ENCODE results near the gene KCNAB3.

KCNAB3 gene

DNA sequence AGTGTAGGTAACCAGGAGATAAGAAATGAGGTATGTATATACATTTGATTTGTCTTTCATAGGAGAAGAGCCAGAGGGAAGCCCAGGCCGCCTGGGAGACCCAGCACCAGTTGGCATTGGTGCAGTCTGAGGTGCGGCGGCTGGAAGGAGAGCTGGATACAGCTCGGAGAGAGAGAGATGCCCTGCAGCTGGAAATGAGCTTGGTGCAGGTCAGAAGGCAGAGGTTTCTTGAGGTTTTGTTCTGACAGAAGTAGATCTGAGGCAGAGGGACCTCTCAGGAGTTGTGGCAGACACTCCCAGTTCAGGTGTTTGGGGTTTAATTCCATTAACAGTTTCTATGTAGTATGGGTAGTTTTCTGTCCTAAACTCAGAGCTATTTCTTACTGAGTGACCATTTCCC, 10.4 kb upstream of the KCNAB3 start:
- TF ChIP-seq, protein P1, sequence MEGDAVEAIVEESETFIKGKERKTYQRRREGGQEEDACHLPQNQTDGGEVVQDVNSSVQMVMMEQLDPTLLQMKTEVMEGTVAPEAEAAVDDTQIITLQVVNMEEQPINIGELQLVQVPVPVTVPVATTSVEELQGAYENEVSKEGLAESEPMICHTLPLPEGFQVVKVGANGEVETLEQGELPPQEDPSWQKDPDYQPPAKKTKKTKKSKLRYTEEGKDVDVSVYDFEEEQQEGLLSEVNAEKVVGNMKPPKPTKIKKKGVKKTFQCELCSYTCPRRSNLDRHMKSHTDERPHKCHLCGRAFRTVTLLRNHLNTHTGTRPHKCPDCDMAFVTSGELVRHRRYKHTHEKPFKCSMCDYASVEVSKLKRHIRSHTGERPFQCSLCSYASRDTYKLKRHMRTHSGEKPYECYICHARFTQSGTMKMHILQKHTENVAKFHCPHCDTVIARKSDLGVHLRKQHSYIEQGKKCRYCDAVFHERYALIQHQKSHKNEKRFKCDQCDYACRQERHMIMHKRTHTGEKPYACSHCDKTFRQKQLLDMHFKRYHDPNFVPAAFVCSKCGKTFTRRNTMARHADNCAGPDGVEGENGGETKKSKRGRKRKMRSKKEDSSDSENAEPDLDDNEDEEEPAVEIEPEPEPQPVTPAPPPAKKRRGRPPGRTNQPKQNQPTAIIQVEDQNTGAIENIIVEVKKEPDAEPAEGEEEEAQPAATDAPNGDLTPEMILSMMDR (IDR thresholded peaks at IDR 0.05; ENCODE audit: extremely low read depth, missing control alignments) = no peak
- DNase-seq (ENCODE audit: low spot score) = no peak

DNA sequence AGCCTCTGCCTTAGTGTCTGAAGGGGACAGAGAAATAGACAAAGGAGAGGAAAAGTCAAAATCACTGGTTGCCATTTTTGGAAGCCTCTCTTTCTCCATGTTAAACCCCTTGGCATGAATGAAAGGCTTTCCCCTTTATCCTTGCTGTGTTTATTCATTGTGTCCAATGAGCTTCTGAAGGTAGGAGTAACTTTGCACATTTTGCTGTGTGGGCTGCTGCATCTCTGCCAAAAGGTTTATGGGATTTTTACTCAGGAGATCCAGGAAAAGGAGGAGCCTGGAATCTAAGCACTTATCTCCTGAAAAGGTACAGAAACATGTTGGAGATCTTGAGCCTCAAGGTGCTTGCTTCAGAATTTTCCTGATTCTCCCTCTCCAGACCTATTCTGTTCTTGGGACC, 6.2 kb upstream of the KCNAB3 start:
- no peak for DNase-seq (ENCODE audit: low spot score)
- TF ChIP-seq, protein P1 (IDR thresholded peaks at IDR 0.05; ENCODE audit: extremely low read depth, missing control alignments) = no peak

DNA sequence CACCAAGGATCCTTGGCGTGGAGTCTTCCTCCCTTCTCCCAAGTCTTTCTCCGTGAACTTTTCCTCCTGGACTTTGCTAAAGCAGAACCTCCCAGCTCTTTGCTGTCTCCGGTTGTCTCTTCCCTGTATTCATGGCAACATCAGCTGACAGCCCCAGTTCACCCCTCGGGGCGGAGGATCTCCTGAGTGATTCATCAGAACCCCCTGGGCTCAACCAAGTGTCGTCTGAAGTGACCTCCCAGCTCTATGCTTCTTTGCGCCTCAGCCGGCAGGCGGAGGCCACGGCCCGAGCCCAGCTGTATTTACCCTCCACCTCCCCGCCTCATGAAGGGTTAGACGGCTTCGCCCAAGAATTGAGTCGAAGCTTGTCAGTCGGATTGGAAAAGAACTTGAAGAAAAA, 3.3 kb upstream of the KCNAB3 start:
- DNase-seq (ENCODE audit: low spot score) = no peak
- TF ChIP-seq, protein P1 (IDR thresholded peaks at IDR 0.05; ENCODE audit: extremely low read depth, missing control alignments) = no peak

DNA sequence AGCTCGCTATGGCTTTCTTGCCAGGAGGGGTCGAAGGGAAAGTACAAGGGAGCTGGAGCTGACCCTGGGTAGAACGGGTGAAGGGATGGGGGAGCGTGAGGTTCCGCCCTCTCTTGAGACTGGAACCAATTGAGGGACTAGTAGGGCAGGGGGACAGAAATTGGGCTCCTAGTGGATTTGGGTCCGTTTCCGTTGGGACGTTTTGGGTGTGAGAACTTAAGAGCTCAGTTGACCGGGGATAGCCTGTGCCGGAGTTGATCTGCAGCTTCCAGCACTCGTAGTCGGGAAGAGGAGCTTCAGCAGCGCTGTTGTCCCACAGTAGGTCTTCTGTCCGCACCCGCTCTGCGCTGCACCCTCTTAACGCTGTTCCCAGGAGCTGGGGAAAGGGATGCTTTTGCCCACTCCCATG, 2.8 kb upstream of the KCNAB3 start:
- no peak for DNase-seq (ENCODE audit: low spot score)
- TF ChIP-seq, protein P1 (IDR thresholded peaks at IDR 0.05; ENCODE audit: extremely low read depth, missing control alignments) = no peak

DNA sequence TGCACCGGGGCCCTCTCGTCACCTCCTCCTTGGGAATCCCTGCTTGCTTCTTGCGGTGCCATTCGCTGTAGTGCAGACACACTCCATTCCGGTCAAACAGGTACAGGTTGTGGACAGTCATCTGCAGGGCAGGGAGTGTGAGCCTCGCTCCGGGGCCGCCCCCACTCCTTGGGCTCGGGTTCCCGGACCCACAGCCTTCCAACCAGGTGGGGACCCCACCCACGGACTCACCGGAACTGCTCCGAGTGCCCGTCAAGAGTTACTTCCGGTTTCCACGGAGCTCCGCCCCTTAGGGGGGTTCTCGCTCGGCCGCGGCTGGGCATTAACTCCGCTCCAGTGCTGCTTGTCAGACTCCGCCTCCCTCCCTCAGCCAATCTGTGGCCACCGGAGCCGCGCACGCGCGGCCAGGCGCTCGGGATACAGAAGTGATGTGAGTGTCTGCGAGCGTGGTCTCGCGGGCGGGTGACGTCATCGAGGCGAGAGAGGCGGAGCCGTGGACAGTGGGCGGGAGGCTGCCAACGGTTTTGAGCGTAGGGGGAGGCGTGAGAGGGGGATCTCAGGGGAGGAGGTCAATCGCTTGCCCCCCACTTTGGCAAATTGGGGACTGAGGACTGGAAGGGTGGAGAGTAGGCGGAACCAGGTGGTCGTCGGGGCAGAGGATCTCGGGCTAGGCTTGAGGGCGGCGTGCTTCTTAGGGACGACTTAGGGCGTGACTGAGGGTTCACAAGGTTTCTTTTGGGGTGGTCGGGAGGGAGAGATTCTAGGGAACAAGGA, 2.2 kb upstream of the KCNAB3 start, which contains the start of the genes CNTROB and TRAPPC1:
CNTROB (plus strand) TSS at position 498 of the 774 bp plus-strand sequence. CDS start 874 bp downstream, outside the sequence.
TRAPPC1 (minus strand) TSS at position 238 of the 774 bp plus-strand sequence; CDS start at position 121, 117 bp downstream.
- TF ChIP-seq, protein P1 (IDR thresholded peaks at IDR 0.05; ENCODE audit: extremely low read depth, missing control alignments) = no peak
- DNase-seq (ENCODE audit: low spot score) = peak; percentile 99

DNA sequence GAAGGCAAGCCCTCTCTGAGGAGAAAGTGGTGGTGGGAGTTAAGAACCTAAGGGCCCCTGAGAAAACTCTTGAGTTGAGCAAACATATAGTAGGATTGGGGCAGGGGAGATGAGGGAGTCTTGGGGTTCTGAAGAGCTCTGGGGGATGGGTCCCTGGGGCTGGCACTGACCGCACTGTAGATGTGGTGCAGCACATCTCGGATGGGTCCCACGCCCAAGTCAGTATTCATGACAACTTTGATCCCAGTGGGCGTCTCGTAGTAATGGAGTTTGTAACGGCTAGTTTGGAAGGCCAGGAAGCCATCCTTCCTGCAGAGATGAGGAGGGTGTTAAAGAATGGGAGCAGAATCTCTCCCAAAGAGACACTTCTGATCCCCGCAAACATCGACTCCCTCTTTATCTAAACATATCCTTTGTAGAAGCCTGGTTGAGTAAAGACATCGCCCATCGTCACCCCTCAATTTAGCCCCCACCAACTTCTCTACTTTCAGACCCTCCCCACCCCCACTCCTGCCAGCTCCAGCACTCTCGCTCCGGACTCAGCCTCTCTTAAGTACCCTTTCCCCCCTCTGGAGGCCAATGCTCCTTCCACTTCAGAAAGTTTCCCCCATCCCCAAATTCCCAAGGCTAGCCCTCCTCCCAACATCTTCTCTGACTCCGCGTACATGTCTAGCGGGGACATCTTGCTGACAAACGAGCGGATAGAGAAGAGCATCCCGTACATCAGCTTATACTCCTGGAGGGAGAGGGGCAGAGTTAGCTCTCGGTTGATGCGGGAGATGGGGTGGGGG, 1.4 kb upstream of the KCNAB3 start:
- DNase-seq (ENCODE audit: low spot score) = no peak

More for the DNA sequence above, 1.4 kb upstream of the KCNAB3 start:
- TF ChIP-seq, protein P1 (IDR thresholded peaks at IDR 0.05; ENCODE audit: extremely low read depth, missing control alignments) = no peak

Data from GM20000 (cell line).